Endothelial cell of umbilical vein (primary cell): ENCODE data around the gene GGNBP2.

Source experiments
- CTCF ChIP-seq, 2 donors: IDR thresholded peaks; 1 replicate in 1 of 2; 2 replicates in 1 of 2; pipeline ENCODE4 v1.5.1; 2011; ENCODE audit warnings: low read length in 2 of 2, mild to moderate bottlenecking in 2 of 2, moderate library complexity in 2 of 2, control low read depth in 1 of 2, inconsistent platforms in 1 of 2, low read depth in 1 of 2; ENCODE audit not compliant: insufficient read depth in 1 of 2; ENCODE audit errors: extremely low read depth in 1 of 2
- EZH2 ChIP-seq: IDR thresholded peaks from 2 replicates; pipeline ENCODE4 v1.6.1; 2012; ENCODE audit warnings: borderline replicate concordance, low read depth, mild to moderate bottlenecking, moderate library complexity, low read length, inconsistent platforms; ENCODE audit not compliant: severe bottlenecking
- JUN ChIP-seq: IDR thresholded peaks from 2 replicates; pipeline ENCODE4 v1.6.1; 2011; ENCODE audit warnings: borderline replicate concordance, low read depth; ENCODE audit not compliant: insufficient read length, insufficient read depth
- POLR2A ChIP-seq: IDR thresholded peaks from 2 replicates; pipeline ENCODE4 v1.6.1; 2012; ENCODE audit warnings: low read depth, mild to moderate bottlenecking, control low read depth, low read length
- POLR2AphosphoS5 ChIP-seq: IDR thresholded peaks from 2 replicates; pipeline ENCODE4 v1.6.1; 2012; ENCODE audit warnings: low read depth, mild to moderate bottlenecking, control low read depth, low read length, moderate library complexity; ENCODE audit not compliant: insufficient read depth

- TF ChIP-seq CTCF (IDR thresholded peaks at IDR 0.05; ENCODE audit: extremely low read depth in 1 of 2, insufficient read depth in 1 of 2, low read depth in 1 of 2, low read length in 2 of 2) = no peak
- TF ChIP-seq EZH2 = no peak
- no peak for TF ChIP-seq JUN
- TF ChIP-seq POLR2AphosphoS5 = no peak
- peak; percentile 0 for TF ChIP-seq POLR2A
These were observed 9.0 kb upstream of the GGNBP2 start for GRCh38 chr17:36535669-36536081.
